ENCODE measurements around the gene CRTAC1.
"Not testable (repeated sequence)": the region's sequence is repeated elsewhere in the genome, so short reads cannot be mapped to it uniquely, and the experiment has no call there.

The CRTAC1 gene

GRCh38 chr10:97870990-97871389, 159.4 kb downstream of the CRTAC1 start:
- DNase-seq (ENCODE audit: low read depth in 3 of 3): no peak

DNA sequence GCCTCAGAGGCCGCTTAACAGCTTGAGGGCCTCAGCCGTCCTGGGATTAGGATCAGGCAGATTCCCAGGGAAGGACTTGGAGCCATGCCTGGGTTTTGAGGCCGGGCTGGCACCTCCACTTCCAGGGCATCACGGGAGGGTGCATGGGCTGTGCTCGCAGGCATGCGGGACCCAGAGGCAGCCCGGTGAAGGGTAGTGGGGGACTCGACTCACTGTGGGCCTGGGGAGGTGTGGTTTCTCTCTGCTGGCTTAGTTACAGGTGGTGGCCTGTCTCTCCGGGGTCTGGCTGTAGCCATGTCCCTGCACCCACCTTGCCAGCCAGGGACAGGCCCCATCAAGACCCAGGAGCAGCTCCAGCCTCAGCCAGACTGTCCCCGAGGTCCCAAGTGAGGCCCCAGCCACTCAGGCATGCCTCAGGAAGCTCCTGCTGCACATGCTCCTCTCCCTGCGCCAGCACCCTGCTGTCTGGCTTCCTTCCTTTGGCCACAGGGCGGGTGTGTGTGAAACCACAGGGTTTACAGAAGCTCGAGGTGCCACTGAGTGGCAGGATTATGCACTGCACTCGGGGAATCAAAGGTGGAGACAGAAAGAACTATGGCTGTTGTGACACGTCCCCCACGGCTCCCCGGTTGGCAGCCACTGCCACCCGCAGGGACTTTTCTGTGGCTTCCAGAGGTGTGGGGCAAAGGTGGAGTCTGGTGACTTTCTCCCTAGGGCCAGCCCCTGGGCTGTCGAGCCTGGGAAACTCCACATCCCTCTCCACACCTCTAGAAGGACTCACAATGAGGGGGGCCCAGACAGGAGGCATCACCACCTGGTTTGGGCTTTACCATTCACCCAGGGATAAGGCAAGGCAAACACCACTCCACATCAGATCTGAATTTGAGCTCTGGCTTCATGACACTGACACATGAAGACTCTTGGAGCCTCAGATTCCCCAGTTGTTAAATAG, 161.1 kb downstream of the CRTAC1 start:
- peak; percentile 66 to 78 (median 69) for DNase-seq (ENCODE audit: low read depth in 3 of 3)

DNA sequence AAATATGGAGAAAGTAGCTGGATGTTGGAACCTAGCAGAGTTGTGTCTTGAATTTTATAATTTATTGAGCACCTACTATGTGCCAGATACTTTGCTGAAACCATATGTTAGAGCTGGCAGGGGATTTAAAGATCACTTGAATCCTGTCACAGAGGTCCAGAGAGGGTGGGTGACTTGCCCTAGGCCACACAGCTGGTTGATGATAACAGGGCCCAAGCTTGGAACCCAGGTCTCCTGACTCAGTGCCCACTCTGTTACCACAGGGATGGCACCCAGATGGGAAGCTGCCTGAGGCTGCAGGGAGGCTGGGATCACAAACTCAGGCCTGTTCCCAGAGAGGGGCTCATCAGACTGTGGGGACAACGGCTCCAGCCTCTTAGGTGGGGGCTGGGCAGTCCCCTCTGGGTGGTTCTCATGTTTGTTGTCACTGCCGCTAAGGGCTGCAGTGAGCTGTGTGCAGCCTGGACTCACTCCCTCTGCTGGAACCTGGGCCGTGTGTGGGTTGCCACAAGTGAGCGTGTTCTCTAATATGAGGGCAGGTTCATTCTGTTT, 162.2 kb downstream of the CRTAC1 start:
- no peak for DNase-seq (ENCODE audit: low read depth in 3 of 3)

- DNase-seq (ENCODE audit: low read depth in 3 of 3): no peak
Observed at GRCh38 chr10:97867220-97867800, 163.1 kb downstream of the CRTAC1 start.

DNA sequence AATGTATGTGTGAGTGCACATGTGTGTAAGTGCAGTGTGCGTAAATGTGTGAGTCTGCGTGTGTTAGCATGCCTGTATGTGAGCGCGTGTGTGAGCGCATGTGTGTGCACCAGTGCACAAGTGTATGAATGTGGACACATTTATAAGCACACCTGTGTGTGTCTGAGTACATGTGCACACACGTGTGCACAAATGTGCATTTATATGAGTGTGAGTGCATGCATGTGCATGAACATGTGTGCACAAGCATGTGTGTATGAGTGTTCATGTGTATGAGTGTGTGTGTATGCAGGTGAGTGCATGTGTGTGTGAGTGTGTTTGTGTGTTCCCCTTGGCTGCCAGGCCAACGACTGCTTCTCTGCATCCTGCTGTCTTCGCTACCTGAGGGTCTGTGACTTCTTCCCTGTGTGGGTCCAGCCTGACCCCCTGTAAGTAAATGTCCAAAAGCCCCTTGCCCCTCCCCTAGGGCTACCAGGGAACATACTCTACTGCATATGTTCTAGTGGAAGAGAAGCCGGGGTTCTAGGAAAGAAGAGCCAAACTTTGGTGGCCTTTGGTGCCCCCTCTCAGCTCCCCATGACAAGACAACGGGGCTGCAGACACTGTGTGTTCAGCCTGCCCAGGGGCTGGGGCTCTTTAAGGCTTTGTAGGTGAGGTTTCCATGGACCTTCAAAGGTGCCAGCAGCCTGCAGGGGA, 163.7 kb downstream of the CRTAC1 start:
- DNase-seq (ENCODE audit: low read depth in 3 of 3): no peak

DNA sequence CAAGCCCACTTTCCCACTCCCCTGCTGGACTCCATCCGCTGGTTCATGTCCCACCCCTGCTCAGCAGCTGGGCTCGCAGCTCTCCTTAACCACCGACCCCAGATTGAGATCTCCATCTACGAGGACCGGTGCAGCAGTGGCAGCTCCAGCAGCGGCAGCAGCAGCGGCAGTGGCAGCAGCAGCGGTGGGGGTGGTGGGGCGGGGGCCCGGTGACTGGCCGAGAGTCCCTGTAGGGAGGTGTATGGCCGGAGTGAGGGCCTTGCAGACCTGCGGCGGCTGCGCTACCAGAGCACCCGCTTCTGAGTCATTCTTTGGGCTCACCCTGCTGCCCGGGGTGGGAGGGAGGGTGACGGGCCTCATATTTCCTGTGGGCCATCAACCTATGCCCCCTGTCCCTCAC, 164.9 kb downstream of the CRTAC1 start:
- DNase-seq (ENCODE audit: low read depth in 3 of 3): no peak

DNA sequence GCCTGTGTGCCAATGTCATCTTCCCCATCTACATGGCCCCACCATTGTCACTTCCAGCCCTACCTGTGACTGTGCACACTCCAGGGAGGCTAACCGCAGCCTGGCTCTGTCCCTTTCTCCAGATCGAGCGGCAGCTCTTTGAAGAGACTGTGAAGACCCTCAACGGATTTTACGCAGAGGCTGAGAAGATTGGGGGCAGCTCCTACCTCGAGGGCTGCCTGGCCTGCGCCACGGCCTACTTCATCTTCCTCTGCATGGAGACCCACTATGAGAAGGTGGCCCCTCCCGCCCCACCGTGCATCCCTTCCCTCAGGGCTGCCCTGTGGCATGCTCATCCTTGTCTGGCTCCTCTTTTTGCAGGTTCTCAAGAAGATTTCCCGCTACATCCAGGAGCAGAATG, 166.6 kb downstream of the CRTAC1 start:
- DNase-seq (ENCODE audit: low read depth in 3 of 3): no peak

DNA sequence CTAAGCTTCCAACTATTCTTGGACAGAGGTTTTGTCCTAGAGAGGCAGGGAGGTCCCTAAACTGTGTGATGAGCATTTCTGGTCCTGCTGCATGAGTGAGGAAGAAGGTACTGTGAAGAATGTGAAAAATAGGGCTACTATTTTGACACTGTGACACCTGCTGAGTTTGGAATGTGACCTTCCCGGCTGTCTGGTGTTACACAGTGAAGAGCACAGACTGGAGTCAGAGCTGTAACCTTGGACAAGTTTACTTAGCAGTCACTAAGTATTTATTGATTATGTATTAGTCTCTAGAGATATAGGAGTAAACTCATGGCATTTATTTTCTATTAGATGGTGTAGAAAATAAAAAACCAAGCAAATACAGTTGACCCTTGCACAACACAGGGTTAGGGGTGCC, 168.5 kb downstream of the CRTAC1 start:
- no peak for DNase-seq (ENCODE audit: low read depth in 3 of 3)

GRCh38 chr10:97861097-97861750, 169.2 kb downstream of the CRTAC1 start:
- DNase-seq (ENCODE audit: low read depth in 3 of 3): no peak

DNA sequence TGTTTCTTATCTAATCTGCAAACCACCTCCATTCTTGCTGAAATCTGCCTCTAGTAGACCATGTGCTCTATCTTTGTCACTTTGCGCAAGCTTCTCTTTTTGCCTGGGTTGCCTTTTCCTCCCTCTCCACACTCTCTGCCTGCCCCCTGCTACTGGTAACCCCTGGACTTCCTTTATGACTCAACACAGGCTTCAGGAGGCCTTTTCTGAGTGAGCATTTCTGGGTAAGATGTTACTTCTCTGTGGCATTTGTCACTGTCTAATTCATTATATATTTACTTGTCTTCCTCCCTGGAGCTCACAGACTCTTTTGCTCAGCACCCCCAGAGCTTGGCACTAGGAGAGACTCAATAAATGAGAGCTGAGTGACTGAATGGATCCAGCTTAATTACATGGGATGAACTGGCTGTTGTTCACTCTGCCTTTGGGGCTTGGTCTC, 172.4 kb downstream of the CRTAC1 start:
- no peak for DNase-seq (ENCODE audit: low read depth in 3 of 3)

DNA sequence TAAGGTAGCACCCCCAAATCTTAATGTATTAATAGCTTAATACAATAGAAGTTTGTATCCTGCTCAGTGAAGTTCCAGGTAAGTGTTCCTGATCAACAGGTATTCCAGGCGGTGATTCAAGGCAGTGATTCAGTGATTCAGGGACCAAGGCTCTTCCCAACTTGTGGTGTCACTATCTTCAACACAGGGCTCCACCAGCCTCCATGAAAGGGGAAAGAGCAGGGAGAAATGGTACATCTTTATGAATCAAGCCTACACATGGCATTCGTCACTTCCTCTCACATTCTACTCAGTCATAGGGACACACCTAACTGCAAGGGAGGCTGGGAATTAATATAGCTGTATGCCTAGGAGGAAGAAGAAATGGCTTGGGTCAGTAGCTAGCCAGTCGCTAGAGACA, 175.7 kb downstream of the CRTAC1 start:
- no peak for DNase-seq (ENCODE audit: low read depth in 3 of 3)

DNA sequence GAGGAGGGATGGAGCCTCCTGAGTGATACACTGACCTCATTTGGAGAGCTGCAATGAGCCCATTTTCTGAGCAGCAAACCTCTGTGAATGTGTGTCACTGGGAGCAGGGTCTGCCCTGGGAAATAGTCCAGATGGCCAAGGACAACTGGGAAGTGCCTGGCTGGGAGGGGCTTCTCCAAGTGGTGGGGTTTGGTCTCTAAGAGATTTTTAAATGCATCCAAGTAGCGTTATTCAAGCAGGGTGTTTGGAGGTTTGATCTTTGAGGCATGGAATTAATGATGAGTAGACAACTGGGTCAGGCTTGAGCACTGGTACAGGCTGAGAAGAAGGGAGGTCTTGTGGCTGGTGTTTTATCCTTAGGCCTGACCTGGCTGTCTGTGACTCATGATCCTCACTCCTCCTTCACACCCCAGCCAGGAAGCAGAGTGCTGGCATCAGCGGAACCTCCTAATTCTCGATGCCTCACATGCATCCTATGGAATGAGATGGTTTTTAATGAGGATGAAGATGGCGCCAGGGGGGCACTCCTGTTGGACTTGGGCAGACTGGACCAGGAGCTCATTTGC, 177.5 kb downstream of the CRTAC1 start:
- DNase-seq (ENCODE audit: low read depth in 3 of 3): no peak

GRCh38 chr10:97852277-97852676, 178.1 kb downstream of the CRTAC1 start:
- DNase-seq (ENCODE audit: low read depth in 3 of 3): no peak

- DNase-seq (ENCODE audit: low read depth in 3 of 3): no peak
Observed at GRCh38 chr10:97851341-97852001, 178.9 kb downstream of the CRTAC1 start.

DNA sequence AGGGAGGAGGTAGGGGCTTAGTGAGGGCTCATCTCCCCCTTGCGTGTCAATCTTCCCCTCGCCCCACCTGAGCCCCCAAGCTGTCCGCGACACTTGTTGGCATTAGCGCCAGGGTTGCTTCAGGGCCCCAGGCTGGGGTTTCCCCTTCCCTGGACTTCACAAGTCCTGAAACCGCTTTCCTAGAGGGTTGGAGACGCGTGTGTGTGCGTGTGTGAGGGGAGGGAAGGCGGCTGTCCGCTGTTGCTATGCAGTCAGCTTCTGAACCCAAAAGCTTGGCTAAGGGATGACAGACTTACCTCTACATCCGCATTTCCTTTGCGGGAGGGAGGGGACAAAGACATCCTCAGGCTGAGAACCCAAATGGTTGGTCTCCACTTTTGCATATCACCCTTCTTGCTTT, 180.0 kb downstream of the CRTAC1 start:
- DNase-seq (ENCODE audit: low read depth in 3 of 3): no peak

- peak in 1 of 3 donors; percentile 53 for DNase-seq (ENCODE audit: low read depth in 3 of 3)
Observed at GRCh38 chr10:97849687-97850402, 180.6 kb downstream of the CRTAC1 start, which contains the start of gene GOLGA7B. Gene GOLGA7B, plus strand, starts transcription at chr10:97849843. Its CDS starts 461 bp downstream, at chr10:97850304.

DNA sequence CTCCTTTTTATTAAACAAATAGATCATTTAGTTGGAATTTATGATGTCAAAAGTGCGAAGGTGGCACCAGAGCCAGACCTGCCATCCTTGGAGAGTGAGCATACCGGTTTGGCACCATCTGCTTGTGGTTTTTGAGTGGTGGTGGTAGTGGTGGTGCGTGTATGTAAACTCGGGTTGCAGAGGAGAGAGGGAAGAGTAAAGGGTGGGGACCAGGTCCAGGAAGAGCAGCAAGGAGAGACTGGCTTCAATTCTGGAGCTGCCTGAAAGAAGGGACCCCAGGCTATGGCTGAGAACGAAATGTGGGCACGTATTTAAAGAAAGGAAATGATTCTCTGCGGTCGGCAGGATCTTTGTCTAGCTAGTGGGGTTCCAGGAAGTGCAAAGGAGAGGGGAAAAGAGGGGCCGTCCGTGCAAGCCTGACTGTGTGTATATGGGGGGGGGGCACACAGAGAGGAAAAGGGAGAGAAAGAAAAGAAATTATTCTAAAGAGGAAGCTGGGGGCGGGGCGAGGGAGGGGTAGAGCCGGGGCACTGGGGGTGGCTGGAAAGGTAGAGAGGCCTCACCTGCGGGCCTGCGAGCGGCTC, 181.2 kb downstream of the CRTAC1 start:
- no peak for DNase-seq (ENCODE audit: low read depth in 3 of 3)

DNA sequence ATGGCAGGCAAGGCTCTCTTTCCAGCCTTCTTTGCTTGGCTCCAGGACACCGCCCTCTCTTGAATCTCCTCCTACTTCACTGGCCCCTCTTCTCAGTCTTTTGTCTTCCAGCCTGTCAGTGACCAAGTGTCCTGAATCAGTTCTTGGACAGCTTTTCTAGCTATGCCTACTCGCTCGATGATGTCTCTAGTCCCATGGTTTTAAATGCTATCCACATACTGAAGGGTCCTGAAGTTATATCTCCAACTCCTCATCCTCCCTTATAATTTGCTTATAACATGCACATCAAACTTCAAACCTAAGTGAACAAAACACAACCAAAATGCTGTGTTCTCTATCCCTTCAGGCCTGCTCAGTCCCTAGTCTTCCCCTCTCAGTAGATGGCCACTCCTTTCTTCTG, 185.7 kb downstream of the CRTAC1 start:
- DNase-seq (ENCODE audit: low read depth in 3 of 3): no peak

- DNase-seq (ENCODE audit: low read depth in 3 of 3): not testable (repeated sequence)
Observed at GRCh38 chr10:97843972-97844371, 186.4 kb downstream of the CRTAC1 start.

DNA sequence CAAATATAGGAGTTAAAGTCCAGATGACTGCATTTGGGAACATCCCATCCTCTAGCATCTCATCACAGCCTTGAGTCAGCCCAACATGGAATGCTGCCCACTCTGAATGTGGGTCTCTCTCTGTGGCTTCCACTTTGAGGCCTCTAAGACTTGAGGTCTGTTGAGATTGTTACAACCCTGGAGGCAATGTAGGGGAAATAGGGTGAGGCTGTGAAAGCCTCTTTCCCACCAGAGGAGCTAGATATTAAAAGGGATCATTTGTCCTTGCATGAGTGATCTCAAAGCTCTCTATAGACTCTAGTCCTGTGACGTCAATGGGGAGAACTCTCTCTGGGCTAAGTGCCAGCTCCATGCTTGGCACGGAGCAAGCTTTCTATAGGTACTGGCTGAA, 187.1 kb downstream of the CRTAC1 start:
- no peak for DNase-seq (ENCODE audit: low read depth in 3 of 3)

All from stimulated activated CD4-positive, alpha-beta T cell treated with anti-CD3 and anti-CD28 coated beads, TNF-alpha, amount 100 ng/mL, for 48 hours (primary cell).